CD14-positive monocyte (primary cell): ENCODE results near the gene PPM1H. TPM values are rescaled to one million over a fixed set of nuclear protein-coding genes. Genes with fewer than 3 reads are reported as not detected.

Experiments
- DNase-seq, 3 donors: peaks; one replicate each; pipeline ENCODE4 v3.0.0-alpha.2; 2011 to 2022
- H2AFZ ChIP-seq: 2 replicates; pipeline ENCODE4 v1.6.0; 2012; ENCODE audit warnings: mild to moderate bottlenecking, low read depth, low read length, inconsistent platforms; ENCODE audit not compliant: insufficient read depth, poor library complexity, severe bottlenecking
- H3K27ac ChIP-seq, 2 donors: 1 replicate in 1 of 2; 2 replicates in 1 of 2; pipeline ENCODE4 v1.5.1; 2012 to 2013; ENCODE audit warnings: low read length in 2 of 2, control low read depth in 1 of 2, inconsistent platforms in 1 of 2, low read depth in 1 of 2, mild to moderate bottlenecking in 1 of 2
- H3K27me3 ChIP-seq, 2 donors: one replicate each; pipeline versions ENCODE4 v1.6.0 to v1.6.1; 2011 to 2013; ENCODE audit warnings: low read length in 2 of 2; ENCODE audit not compliant: control insufficient read depth in 2 of 2, insufficient read depth in 2 of 2
- H3K36me3 ChIP-seq, 2 donors: replicated peaks in 1 of 2; 1 replicate in 1 of 2; 2 replicates in 1 of 2; pipeline versions ENCODE4 v1.5.1 to v1.6.1; 2012 to 2013; ENCODE audit warnings: low read length in 2 of 2, control low read depth in 1 of 2, inconsistent platforms in 1 of 2, mild to moderate bottlenecking in 1 of 2; ENCODE audit not compliant: insufficient read depth in 2 of 2, control insufficient read depth in 1 of 2
- H3K4me1 ChIP-seq, 2 donors: 1 replicate in 1 of 2; 2 replicates in 1 of 2; pipeline versions ENCODE4 v1.5.1 to v1.6.1; 2012 to 2013; ENCODE audit warnings: low read length in 2 of 2, control low read depth in 1 of 2, inconsistent platforms in 1 of 2, mild to moderate bottlenecking in 1 of 2, moderate library complexity in 1 of 2; ENCODE audit not compliant: insufficient read depth in 2 of 2, control insufficient read depth in 1 of 2
- H3K4me2 ChIP-seq: replicated peaks from 2 replicates; pipeline ENCODE3; 2012; ENCODE audit warnings: low read length, moderate library complexity, mild to moderate bottlenecking; ENCODE audit not compliant: poor library complexity, severe bottlenecking; ENCODE audit errors: extremely low read depth
- H3K4me3 ChIP-seq, 3 experiments: fragments of 200-600 bp in 1 of 3; sonication (generic) in 1 of 3; replicated peaks in 1 of 3; 1 replicate in 2 of 3; 2 replicates in 1 of 3; pipeline ENCODE4 v1.5.1; 2011 to 2013; ENCODE audit warnings: low read length in 3 of 3, mild to moderate bottlenecking in 3 of 3, control low read depth in 2 of 3, low read depth in 2 of 3, inconsistent platforms in 1 of 3, moderate library complexity in 1 of 3
- H3K79me2 ChIP-seq: 2 replicates; pipeline ENCODE4 v1.6.0; 2012; ENCODE audit warnings: mild to moderate bottlenecking, control low read depth, inconsistent platforms, low read length, moderate library complexity; ENCODE audit not compliant: insufficient read depth
- H3K9ac ChIP-seq: 2 replicates; pipeline ENCODE4 v1.6.0; 2017; ENCODE audit warnings: low read length, mild to moderate bottlenecking; ENCODE audit not compliant: insufficient read depth, poor library complexity, severe bottlenecking
- H3K9me3 ChIP-seq, 2 donors: replicated peaks in 1 of 2; 1 replicate in 1 of 2; 2 replicates in 1 of 2; pipeline versions ENCODE4 v1.5.1 to v1.6.1; 2012 to 2013; ENCODE audit warnings: low read length in 2 of 2, control low read depth in 1 of 2; ENCODE audit not compliant: control insufficient read depth in 1 of 2, insufficient read depth in 1 of 2
- H4K20me1 ChIP-seq: 2 replicates; pipeline ENCODE4 v1.6.0; 2012; ENCODE audit warnings: mild to moderate bottlenecking, low read length, control low read depth, moderate library complexity; ENCODE audit not compliant: insufficient read depth
- H3K27ac Mint-ChIP-seq, 7 donors: one replicate each; pipeline ENCODE4 v1.8.0; 2020; ENCODE audit warnings: mild to moderate bottlenecking in 7 of 7, mixed read lengths in 7 of 7, moderate library complexity in 6 of 7, inconsistent platforms in 2 of 7
- H3K27me3 Mint-ChIP-seq, 3 donors: one replicate each; pipeline ENCODE4 v1.8.0; 2021 to 2022; ENCODE audit warnings: low read depth in 3 of 3, mild to moderate bottlenecking in 3 of 3, mixed read lengths in 3 of 3, moderate library complexity in 3 of 3, inconsistent platforms in 1 of 3
- H3K36me3 Mint-ChIP-seq, 2 donors: one replicate each; pipeline ENCODE4 v1.8.0; 2020; ENCODE audit warnings: mixed read lengths in 2 of 2, inconsistent platforms in 1 of 2, mild to moderate bottlenecking in 1 of 2
- H3K4me1 Mint-ChIP-seq: one replicate; pipeline ENCODE4 v1.8.0; 2020; ENCODE audit warnings: mild to moderate bottlenecking, mixed read lengths
- H3K4me3 Mint-ChIP-seq, 2 donors: one replicate each; pipeline ENCODE4 v1.8.0; 2020; ENCODE audit warnings: mild to moderate bottlenecking in 2 of 2, mixed read lengths in 2 of 2, moderate library complexity in 1 of 2
- H3K9me3 Mint-ChIP-seq, 7 donors: one replicate each; pipeline ENCODE4 v1.8.0; 2020 to 2022; ENCODE audit warnings: mixed read lengths in 7 of 7, mild to moderate bottlenecking in 6 of 7, moderate library complexity in 6 of 7, inconsistent platforms in 2 of 7
- WGBS: methylation state at CpG from one replicate; pipeline ENCODE4 v1.1.5; 2013; ENCODE audit warnings: missing lambda C conversion rate; ENCODE audit not compliant: insufficient coverage; 5-methylcytosine and 5-hydroxymethylcytosine counted together
- intact Hi-C, 2 donors: fragments of 100-400 bp; cut with micrococcal nuclease; formaldehyde crosslinking; loops; one replicate each; pipeline versions ENCODE4 v1.15.0 to v1.15.1; 2023
- polyA plus RNA-seq, 3 donors: library from polyadenylated mRNA; depleted of rRNA in 1 of 3; unstranded in 2 of 3; stranded (reverse) in 1 of 3; fragments of 300-500 nt in 2 of 3; fragments of >200 nt in 1 of 3; fragmentation: Illumina TruSeq in 2 of 3; gene quantifications; 1 replicate in 2 of 3; 2 replicates in 1 of 3; pipeline ENCODE4 v1.2.3, GENCODE V29; 2012 to 2021
- TF ChIP-seq, protein P1 (sequence below): fragments of 200-600 bp; IDR thresholded peaks from one replicate; pipeline ENCODE4 v1.8.0; 2022; ENCODE audit warnings: antibody characterized with exemption, mild to moderate bottlenecking

PPM1H gene
- polyA plus RNA-seq, 3 donors, result 1.5 to 2.8 (median 1.9) TPM

DNA sequence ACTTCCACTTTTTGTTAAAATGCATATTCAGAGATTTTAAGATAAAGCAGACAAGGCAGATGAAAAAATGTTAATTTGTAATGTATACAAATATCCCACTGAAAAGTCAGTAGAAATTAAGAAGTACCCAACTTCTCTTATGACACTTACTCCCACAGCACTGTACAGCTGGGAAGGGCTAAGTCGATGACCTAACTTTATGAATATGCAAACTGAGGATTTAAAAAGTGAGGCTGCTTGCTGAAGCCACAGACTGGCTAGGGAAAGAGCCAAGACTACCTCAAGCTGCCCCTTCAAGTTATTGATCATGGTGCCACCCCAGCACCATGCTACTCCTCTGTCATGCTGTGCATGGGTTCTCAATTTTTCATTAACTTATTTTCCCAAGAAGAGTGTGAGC lies 17.0 kb downstream of the PPM1H start:
- H4K20me1 ChIP-seq, result no peaks in the 10 kb centered on the region
- DNase-seq, result no peak
- intact Hi-C loops, result no loop called here
- WGBS, result no CpG with 5 or more reads among the region's 1 CpG
- H3K9me3 ChIP-seq, result no peaks in the 10 kb centered on the region
- TF ChIP-seq, protein P1, sequence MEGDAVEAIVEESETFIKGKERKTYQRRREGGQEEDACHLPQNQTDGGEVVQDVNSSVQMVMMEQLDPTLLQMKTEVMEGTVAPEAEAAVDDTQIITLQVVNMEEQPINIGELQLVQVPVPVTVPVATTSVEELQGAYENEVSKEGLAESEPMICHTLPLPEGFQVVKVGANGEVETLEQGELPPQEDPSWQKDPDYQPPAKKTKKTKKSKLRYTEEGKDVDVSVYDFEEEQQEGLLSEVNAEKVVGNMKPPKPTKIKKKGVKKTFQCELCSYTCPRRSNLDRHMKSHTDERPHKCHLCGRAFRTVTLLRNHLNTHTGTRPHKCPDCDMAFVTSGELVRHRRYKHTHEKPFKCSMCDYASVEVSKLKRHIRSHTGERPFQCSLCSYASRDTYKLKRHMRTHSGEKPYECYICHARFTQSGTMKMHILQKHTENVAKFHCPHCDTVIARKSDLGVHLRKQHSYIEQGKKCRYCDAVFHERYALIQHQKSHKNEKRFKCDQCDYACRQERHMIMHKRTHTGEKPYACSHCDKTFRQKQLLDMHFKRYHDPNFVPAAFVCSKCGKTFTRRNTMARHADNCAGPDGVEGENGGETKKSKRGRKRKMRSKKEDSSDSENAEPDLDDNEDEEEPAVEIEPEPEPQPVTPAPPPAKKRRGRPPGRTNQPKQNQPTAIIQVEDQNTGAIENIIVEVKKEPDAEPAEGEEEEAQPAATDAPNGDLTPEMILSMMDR, result no peak
- peaks cover 3 to 5% of the 10 kb centered on the region in 2 donors for H3K36me3 Mint-ChIP-seq
- H3K9ac ChIP-seq, result no peak overlapping the region
- H3K27ac Mint-ChIP-seq, result no peak overlapping the region
- no peaks in the 10 kb centered on the region for H3K27me3 ChIP-seq
- no peaks in the 10 kb centered on the region for H3K27me3 Mint-ChIP-seq
- no peak overlapping the region for H3K4me2 ChIP-seq
- no peak overlapping the region for H3K4me3 Mint-ChIP-seq
- peaks cover 0 to 2% (median 0%) of the 10 kb centered on the region in 7 donors for H3K9me3 Mint-ChIP-seq
- no peak overlapping the region for H3K4me3 ChIP-seq
- no peaks in the 10 kb centered on the region for H3K79me2 ChIP-seq
- H2AFZ ChIP-seq, result no peak overlapping the region
- peaks cover 22% of the 10 kb centered on the region in 2 donors for H3K4me1 ChIP-seq
- no peaks in the 10 kb centered on the region for H3K36me3 ChIP-seq
- H3K27ac ChIP-seq, result no peak overlapping the region
- H3K4me1 Mint-ChIP-seq, result peaks cover 32% of the 10 kb centered on the region

DNA sequence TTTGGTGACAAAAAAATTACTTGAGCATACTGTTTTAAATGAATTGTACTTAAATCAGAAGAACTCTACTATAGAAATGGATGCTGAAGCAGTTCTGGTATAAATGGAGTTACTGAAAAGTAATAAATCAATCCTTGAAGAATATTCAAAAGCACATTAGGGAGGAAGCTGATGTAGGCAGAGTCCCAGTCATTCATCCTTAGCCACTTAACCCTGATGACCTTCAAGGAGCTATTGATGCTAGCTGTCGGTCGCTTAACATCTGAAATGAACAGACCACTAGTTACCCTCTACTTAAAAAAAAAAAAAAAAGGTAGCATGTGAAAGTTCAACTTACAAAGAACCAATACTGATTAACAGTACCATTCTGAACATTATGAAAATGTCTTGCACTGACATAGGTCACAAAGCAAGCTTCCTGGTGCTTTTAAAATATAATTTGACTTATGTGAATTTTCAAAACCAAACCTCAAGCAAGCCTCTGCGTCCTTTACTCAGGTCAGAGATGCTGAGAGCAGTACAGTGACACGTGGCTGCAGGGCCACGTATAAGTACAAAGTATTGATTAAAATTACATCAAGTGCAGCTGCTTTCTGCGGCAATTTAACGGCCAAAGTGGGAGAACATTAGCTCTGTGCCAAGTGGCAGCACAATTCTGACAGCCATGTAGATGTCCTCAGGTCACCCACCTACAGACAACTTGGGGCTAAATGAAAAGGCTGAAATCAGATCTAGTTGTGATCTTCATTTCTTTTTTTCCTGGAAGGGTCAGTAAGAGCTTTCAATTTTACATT lies 18.1 kb downstream of the PPM1H start:
- Histone ChIP-seq H3K27me3 (no peaks in the 10 kb centered on the region), H4K20me1 (no peaks in the 10 kb centered on the region), H3K9me3 (no peaks in the 10 kb centered on the region), H3K4me3 (no peak overlapping the region), H3K79me2 (no peaks in the 10 kb centered on the region), H3K4me1 (peaks cover 22% of the 10 kb centered on the region in 2 donors), H2AFZ (no peak overlapping the region), H3K36me3 (no peaks in the 10 kb centered on the region), H3K9ac (no peak overlapping the region), H3K27ac (no peak overlapping the region), H3K4me2 (no peak overlapping the region)
- TF ChIP-seq, protein P1, result no peak
- H3K27me3 Mint-ChIP-seq, result peaks cover 0 to 1% (median 0%) of the 10 kb centered on the region in 3 donors
- peaks cover 32% of the 10 kb centered on the region for H3K4me1 Mint-ChIP-seq
- peaks cover 3 to 6% of the 10 kb centered on the region in 2 donors for H3K36me3 Mint-ChIP-seq
- peaks cover 0 to 2% (median 0%) of the 10 kb centered on the region in 7 donors for H3K9me3 Mint-ChIP-seq
- DNase-seq, result no peak
- no peak overlapping the region for H3K27ac Mint-ChIP-seq
- H3K4me3 Mint-ChIP-seq, result no peak overlapping the region
- intact Hi-C loops, result no loop called here
- 95% methylated on average over 4 of the region's 7 CpGs for WGBS
